Measurements from ENCODE around the gene TMEM69. TPM values are rescaled to one million over a fixed set of nuclear protein-coding genes. Genes with fewer than 3 reads are reported as not detected.

TMEM69 gene
- total and polyA plus RNA-seq, 2 donors (not counting 3 experiments of a cell fraction or from before 2014, with no cell fraction given) = 25.6 to 56.2 TPM

DNA sequence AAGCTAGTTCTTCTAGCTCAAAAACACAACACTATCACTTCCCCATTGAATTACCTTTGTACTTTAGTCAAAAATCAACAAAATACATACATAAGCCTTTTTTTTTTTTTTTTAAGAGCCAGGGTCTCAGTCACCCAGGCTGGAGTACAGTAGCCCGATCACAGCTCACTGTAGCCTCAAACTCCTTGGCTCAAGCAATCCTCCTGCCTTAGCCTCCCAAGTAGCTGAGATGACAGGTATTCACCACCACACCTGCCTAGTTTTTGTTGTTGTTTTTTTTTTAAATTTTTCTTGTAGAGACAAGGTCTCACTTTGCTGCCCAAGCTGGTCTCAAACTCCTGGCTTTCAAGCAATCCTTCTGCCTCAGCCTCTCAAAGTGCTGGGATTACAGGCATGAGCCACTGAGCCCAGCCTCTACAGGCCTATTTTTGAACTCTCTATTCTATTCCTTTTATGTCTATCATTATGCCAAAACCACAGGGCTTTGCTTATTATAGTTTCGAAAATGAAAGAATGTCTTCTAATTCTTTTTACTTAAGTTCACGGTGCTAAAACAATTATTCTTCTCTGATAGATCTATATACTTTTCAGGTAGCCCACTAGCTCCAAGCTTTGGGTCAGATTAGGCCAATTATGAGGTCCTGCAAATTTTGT is 31.3 kb upstream of the TMEM69 start:
- peaks cover 15% of the 10 kb centered on the region for H3K79me2 ChIP-seq (ENCODE audit: control insufficient read depth, insufficient read depth, low read length)
- no TSS peak for BruUV-seq (replicated peaks)
- DNase-seq (ENCODE audit: low read depth, low spot score) (no peak), FAIRE-seq (no peak)
- dilution Hi-C loops (cut with MboI; ENCODE audit: extremely low pct_ligation_motif_present, low sequenced_read_pairs) (no loop called here), intact Hi-C loops (cut with micrococcal nuclease) (no loop called here)
- ChIA-PET POLR2A (interaction anchor here (0.6 kb wide), 1 partner anchor 12 kb away, joined by 4 read pairs; no protein-coding TSS in a partner anchor), CTCF (interaction anchor here (1.4 kb wide), 1 partner anchor 186 kb away, joined by 3 read pairs; no protein-coding TSS in a partner anchor)
- H3K4me1 ChIP-seq (ENCODE audit: control insufficient read depth, extremely low read depth, insufficient read depth, low read length) = no peaks in the 10 kb centered on the region
- no peak for TF ChIP-seq JUN (IDR thresholded peaks at IDR 0.05; ENCODE audit: borderline replicate concordance, insufficient read depth, insufficient read length, low read depth)
- peaks cover 18 to 28% of the 10 kb centered on the region in 2 experiments for H3K36me3 ChIP-seq (ENCODE audit: control insufficient read depth in 2 of 2, extremely low read depth in 1 of 2, insufficient read depth in 2 of 2, low read length in 2 of 2)
- no peaks in the 10 kb centered on the region for H3K27me3 ChIP-seq (ENCODE audit: control insufficient read depth in 2 of 2, insufficient read depth in 2 of 2, low read length in 2 of 2)
- H3K9me3 ChIP-seq (replicated peaks; ENCODE audit: control insufficient read depth, insufficient read depth, low read length) = no peaks in the 10 kb centered on the region
- no peak overlapping the region for H3K27ac ChIP-seq (ENCODE audit: insufficient read depth, low read depth, low read length)
- no peak overlapping the region for H2AFZ ChIP-seq (ENCODE audit: low read depth, low read length)
- H3K9ac ChIP-seq (replicated peaks; ENCODE audit: extremely low read depth, insufficient read depth, low read length) = no peak overlapping the region
- H3K9me1 ChIP-seq (replicated peaks; ENCODE audit: control insufficient read depth, extremely low read depth, insufficient read depth, low read length) = no peaks in the 10 kb centered on the region
- no peak overlapping the region for H3K4me2 ChIP-seq (ENCODE audit: insufficient read depth, low read length)
- peaks cover 2% of the 10 kb centered on the region for H4K20me1 ChIP-seq (replicated peaks; ENCODE audit: control insufficient read depth, extremely low read depth, insufficient read depth, low read length)
- H3K4me3 ChIP-seq (replicated peaks in 1 of 3; ENCODE audit: insufficient read depth in 1 of 3, low read depth in 1 of 3, low read length in 3 of 3) = no peak overlapping the region

DNA sequence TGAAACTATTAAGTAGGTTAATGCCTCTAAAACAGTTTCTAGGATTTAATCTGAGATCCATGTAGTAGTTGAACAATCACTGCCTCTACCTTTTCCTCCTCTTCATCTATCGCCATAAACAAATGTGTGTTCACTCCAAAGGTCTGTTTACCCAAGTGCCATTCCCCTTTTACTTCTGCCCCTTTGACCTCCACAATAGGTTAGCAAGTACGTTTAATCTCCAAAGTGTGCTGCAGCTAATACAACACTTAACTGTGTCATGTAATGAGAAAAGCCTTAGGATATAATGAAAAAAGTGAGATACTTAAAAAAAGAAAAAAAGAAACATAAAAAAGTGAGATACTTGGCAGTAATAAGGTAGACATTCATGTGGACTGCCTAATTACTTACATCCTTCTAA is 29.8 kb upstream of the TMEM69 start:
- ChIA-PET CTCF (no interaction called here), POLR2A (no interaction called here)
- BruUV-seq (replicated peaks) = no TSS peak
- Histone ChIP-seq H2AFZ (ENCODE audit: low read depth, low read length) (no peak overlapping the region), H4K20me1 (replicated peaks; ENCODE audit: control insufficient read depth, extremely low read depth, insufficient read depth, low read length) (peaks cover 5% of the 10 kb centered on the region), H3K79me2 (ENCODE audit: control insufficient read depth, insufficient read depth, low read length) (peaks cover 28% of the 10 kb centered on the region), H3K9me3 (replicated peaks; ENCODE audit: control insufficient read depth, insufficient read depth, low read length) (no peaks in the 10 kb centered on the region), H3K4me1 (ENCODE audit: control insufficient read depth, extremely low read depth, insufficient read depth, low read length) (no peaks in the 10 kb centered on the region), H3K9me1 (replicated peaks; ENCODE audit: control insufficient read depth, extremely low read depth, insufficient read depth, low read length) (no peaks in the 10 kb centered on the region), H3K4me2 (ENCODE audit: insufficient read depth, low read length) (no peak overlapping the region), H3K36me3 (ENCODE audit: control insufficient read depth in 2 of 2, extremely low read depth in 1 of 2, insufficient read depth in 2 of 2, low read length in 2 of 2) (peaks cover 16 to 25% of the 10 kb centered on the region in 2 experiments), H3K9ac (replicated peaks; ENCODE audit: extremely low read depth, insufficient read depth, low read length) (no peak overlapping the region), H3K27me3 (ENCODE audit: control insufficient read depth in 2 of 2, insufficient read depth in 2 of 2, low read length in 2 of 2) (no peaks in the 10 kb centered on the region), H3K4me3 (replicated peaks in 1 of 3; ENCODE audit: insufficient read depth in 1 of 3, low read depth in 1 of 3, low read length in 3 of 3) (no peak overlapping the region), H3K27ac (ENCODE audit: insufficient read depth, low read depth, low read length) (no peak overlapping the region)
- no peak for DNase-seq (ENCODE audit: low read depth, low spot score)
- TF ChIP-seq, protein P1, sequence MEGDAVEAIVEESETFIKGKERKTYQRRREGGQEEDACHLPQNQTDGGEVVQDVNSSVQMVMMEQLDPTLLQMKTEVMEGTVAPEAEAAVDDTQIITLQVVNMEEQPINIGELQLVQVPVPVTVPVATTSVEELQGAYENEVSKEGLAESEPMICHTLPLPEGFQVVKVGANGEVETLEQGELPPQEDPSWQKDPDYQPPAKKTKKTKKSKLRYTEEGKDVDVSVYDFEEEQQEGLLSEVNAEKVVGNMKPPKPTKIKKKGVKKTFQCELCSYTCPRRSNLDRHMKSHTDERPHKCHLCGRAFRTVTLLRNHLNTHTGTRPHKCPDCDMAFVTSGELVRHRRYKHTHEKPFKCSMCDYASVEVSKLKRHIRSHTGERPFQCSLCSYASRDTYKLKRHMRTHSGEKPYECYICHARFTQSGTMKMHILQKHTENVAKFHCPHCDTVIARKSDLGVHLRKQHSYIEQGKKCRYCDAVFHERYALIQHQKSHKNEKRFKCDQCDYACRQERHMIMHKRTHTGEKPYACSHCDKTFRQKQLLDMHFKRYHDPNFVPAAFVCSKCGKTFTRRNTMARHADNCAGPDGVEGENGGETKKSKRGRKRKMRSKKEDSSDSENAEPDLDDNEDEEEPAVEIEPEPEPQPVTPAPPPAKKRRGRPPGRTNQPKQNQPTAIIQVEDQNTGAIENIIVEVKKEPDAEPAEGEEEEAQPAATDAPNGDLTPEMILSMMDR (IDR thresholded peaks at IDR 0.05; ENCODE audit: extremely low read depth in 1 of 2, insufficient read depth in 1 of 2, low read depth in 1 of 2, low read length in 2 of 2) = no peak
- no peak for TF ChIP-seq POLR2A (IDR thresholded peaks at IDR 0.05; ENCODE audit: low read depth, low read length)
- TF ChIP-seq JUN (IDR thresholded peaks at IDR 0.05; ENCODE audit: borderline replicate concordance, insufficient read depth, insufficient read length, low read depth) = no peak
- no peak for TF ChIP-seq FOS (IDR thresholded peaks at IDR 0.05; ENCODE audit: borderline replicate concordance, insufficient read depth, low read length)
- no peak for TF ChIP-seq GATA2 (IDR thresholded peaks at IDR 0.05; ENCODE audit: insufficient read depth, insufficient read length, low read depth, low read length)
- TF ChIP-seq, protein P2, sequence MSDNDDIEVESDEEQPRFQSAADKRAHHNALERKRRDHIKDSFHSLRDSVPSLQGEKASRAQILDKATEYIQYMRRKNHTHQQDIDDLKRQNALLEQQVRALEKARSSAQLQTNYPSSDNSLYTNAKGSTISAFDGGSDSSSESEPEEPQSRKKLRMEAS (IDR thresholded peaks at IDR 0.05; ENCODE audit: insufficient read depth, insufficient read length) = no peak
- no peak for TF ChIP-seq EZH2 (IDR thresholded peaks at IDR 0.05; ENCODE audit: borderline replicate concordance, low read depth, low read length, severe bottlenecking)
- no peak for TF ChIP-seq MYC (IDR thresholded peaks at IDR 0.05; ENCODE audit: low read depth, low read length)
- no peak for TF ChIP-seq POLR2AphosphoS5 (IDR thresholded peaks at IDR 0.05; ENCODE audit: insufficient read depth, low read depth, low read length)
- dilution Hi-C loops (cut with MboI; ENCODE audit: extremely low pct_ligation_motif_present, low sequenced_read_pairs) (no loop called here), intact Hi-C loops (cut with micrococcal nuclease) (no loop called here)
- FAIRE-seq = no peak

Measured in endothelial cell of umbilical vein (primary cell).